Sigmoid colon (tissue), 4 donors: ENCODE results near the gene THOC3.
"Not testable (repeated sequence)": the region's sequence is repeated elsewhere in the genome, so short reads cannot be mapped to it uniquely, and the experiment has no call there.

Experiments used
- EP300 ChIP-seq, 4 donors: sonication (generic); formaldehyde crosslinking; IDR thresholded peaks; one replicate each; pipeline ENCODE4 v1.6.1; 2017; ENCODE audit warnings: antibody characterized with exemption in 4 of 4
- TF ChIP-seq, protein P1 (sequence below), 4 experiments: fragments of 450-650 bp in 3 of 4; fragments of 200-600 bp in 1 of 4; IDR thresholded peaks; one replicate each; pipeline ENCODE4 v1.5.1; 2016 to 2019; ENCODE audit warnings: antibody characterized with exemption in 4 of 4, mild to moderate bottlenecking in 3 of 4, moderate library complexity in 2 of 4

DNA sequence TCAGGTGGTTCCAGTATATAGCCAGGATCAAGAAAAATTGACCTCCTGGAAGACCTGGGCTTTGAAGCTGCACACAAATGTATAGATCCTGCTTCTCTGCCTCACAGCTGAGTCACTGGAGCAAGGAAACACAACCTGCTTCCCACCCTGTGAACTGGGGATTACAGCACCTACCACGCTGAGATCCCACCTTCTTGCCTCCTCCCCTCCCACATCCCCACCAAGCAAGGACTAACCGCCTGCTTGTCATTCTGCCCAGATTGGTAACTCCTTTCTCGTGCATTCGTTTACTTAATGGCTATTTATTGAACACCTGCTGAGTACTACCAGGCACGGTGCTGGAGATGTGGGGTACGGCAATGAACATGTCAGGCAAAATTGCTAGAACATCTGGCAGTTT is 14.0 kb downstream of the THOC3 start:
- TF ChIP-seq, protein P1, sequence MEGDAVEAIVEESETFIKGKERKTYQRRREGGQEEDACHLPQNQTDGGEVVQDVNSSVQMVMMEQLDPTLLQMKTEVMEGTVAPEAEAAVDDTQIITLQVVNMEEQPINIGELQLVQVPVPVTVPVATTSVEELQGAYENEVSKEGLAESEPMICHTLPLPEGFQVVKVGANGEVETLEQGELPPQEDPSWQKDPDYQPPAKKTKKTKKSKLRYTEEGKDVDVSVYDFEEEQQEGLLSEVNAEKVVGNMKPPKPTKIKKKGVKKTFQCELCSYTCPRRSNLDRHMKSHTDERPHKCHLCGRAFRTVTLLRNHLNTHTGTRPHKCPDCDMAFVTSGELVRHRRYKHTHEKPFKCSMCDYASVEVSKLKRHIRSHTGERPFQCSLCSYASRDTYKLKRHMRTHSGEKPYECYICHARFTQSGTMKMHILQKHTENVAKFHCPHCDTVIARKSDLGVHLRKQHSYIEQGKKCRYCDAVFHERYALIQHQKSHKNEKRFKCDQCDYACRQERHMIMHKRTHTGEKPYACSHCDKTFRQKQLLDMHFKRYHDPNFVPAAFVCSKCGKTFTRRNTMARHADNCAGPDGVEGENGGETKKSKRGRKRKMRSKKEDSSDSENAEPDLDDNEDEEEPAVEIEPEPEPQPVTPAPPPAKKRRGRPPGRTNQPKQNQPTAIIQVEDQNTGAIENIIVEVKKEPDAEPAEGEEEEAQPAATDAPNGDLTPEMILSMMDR (IDR thresholded peaks at IDR 0.05): not testable (repeated sequence)
- not testable (repeated sequence) for TF ChIP-seq EP300 (IDR thresholded peaks at IDR 0.05)
